Epithelial cell of proximal tubule (primary cell): ENCODE results near the gene CRTC3. TPM values are rescaled to one million over a fixed set of nuclear protein-coding genes. Genes with fewer than 3 reads are reported as not detected.

Source experiments
- DNase-seq: peaks from one replicate; pipeline ENCODE4 v3.0.0-alpha.2; 2011; ENCODE audit warnings: low read depth
- H3K4me3 ChIP-seq: 2 replicates; pipeline ENCODE4 v1.5.1; 2011; ENCODE audit warnings: low read depth, mild to moderate bottlenecking, low read length
- CTCF ChIP-seq: conservative IDR thresholded peaks from 2 replicates; pipeline ENCODE4 v1.5.1; 2012; ENCODE audit warnings: low read depth, mild to moderate bottlenecking, low read length
- total RNA-seq: library from RNA; depleted of rRNA; stranded (reverse); fragments of >200 nt; gene quantifications from 2 replicates; pipeline ENCODE4 v1.2.3, GENCODE V29; 2015

Gene CRTC3
- total RNA-seq, 1 donor from 2014 or later, result 7.1 TPM

GRCh38 chr15:90582553-90582952, 52.8 kb downstream of the CRTC3 start:
- no peak for DNase-seq
- no peak overlapping the region for H3K4me3 ChIP-seq
- no peak for TF ChIP-seq CTCF

DNA sequence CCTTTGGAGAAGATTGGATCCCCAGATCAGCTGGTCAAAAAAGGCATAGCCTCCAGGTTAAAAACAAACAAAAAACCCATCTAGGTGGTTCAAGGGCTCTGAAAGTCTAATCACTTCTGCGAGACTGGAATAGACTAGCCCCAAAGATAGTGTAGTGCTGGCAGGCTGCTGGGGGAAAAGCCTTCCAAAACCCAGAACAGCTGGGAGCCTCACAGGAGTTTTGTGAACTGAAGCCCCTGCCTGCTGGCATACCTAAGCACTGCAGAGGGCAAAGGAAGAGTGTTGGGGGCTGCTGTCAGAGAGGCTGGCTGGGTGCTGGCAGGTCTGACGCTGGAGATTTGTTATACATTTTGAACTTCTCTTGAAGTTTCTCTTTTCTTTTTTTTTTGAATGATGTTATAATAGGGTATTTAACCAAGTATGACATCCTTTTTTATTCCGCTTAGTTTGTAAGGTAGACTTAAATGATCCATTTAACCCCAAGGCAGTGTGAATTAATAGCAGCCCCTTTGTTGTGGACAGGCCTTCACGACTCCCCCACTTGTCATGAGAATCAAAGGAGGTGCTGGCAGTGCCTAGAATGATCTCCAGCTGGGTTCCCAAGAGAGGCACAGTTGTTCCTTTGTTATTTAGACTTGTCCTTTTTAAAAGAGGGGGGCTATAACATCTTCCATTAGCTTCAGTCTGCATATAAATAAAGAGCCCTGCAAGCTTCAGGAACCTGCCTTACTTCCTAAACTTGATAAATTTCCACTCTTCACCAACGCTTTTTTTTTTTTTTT, 53.9 kb downstream of the CRTC3 start:
- DNase-seq, result no peak
- no peak for TF ChIP-seq CTCF
- no peak overlapping the region for H3K4me3 ChIP-seq

- DNase-seq, result no peak
- no peak overlapping the region for H3K4me3 ChIP-seq
- no peak for TF ChIP-seq CTCF
Observed at GRCh38 chr15:90584841-90585240, 55.1 kb downstream of the CRTC3 start.

DNA sequence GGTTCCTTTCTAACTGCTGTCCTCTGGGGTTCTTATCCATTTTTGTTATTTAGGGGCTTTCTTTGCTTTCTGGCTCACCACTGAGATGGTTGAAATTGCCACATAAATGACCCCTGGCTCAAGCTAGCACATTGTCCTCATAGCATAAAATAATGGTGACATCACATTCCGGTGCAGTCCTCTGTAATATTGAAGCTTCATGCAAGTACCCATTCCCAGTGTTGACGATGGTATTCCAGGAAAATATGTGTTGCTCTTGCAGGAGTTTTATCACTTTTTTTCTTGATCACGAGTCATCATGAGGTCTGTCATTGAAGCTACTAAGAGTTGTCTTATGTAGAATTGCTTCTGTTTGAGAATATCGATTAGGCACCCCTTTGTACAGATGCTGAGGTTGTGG, 56.1 kb downstream of the CRTC3 start:
- H3K4me3 ChIP-seq, result no peak overlapping the region
- DNase-seq, result no peak
- TF ChIP-seq CTCF, result no peak

- no peak for DNase-seq
- H3K4me3 ChIP-seq, result no peak overlapping the region
- no peak for TF ChIP-seq CTCF
Observed at GRCh38 chr15:90586948-90587347, 57.2 kb downstream of the CRTC3 start.

DNA sequence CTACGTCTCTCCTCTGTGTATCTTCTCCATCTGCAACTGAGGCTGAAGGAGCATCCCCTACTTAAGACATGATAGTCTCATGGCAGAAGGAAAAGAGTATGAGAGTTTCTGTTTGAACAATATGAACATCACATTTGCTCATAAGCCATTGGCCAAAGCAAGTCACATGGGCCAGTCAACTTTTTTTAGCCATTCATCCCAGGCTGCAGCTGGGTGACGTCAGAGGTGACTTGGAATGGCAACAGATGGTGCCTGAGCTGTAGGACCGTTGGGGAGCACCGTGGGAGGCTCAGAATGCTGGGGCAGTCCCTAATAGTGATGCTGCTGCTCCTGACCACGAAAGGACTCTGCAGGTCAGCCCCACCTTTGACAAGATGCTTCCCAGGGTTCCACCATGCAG, 58.7 kb downstream of the CRTC3 start:
- no peak for DNase-seq
- no peak overlapping the region for H3K4me3 ChIP-seq
- TF ChIP-seq CTCF, result no peak

- DNase-seq, result no peak
- no peak for TF ChIP-seq CTCF
- no peak overlapping the region for H3K4me3 ChIP-seq
Observed at GRCh38 chr15:90591524-90591923, 61.8 kb downstream of the CRTC3 start.
